Spinal cord (tissue), 10 donors: ENCODE measurements around the gene SLC13A4. TPM values are rescaled to one million over a fixed set of nuclear protein-coding genes. Genes with fewer than 3 reads are reported as not detected.

ENCODE experiments used
- DNase-seq, 6 donors: peaks; one replicate each; pipeline versions ENCODE4 v3.0.0 to v3.0.0-alpha.2; 2013 to 2015; ENCODE audit warnings: low spot score in 6 of 6, low read depth in 4 of 6
- H3K27ac ChIP-seq: one replicate; pipeline ENCODE4 v1.5.1; 2013; ENCODE audit warnings: low read depth, low read length, control low read depth
- H3K27me3 ChIP-seq: one replicate; pipeline ENCODE4 v1.6.1; 2013; ENCODE audit warnings: low read length; ENCODE audit not compliant: control insufficient read depth, insufficient read depth
- H3K36me3 ChIP-seq: one replicate; pipeline ENCODE4 v1.6.1; 2013; ENCODE audit warnings: low read length; ENCODE audit not compliant: control insufficient read depth, insufficient read depth
- H3K4me1 ChIP-seq: one replicate; pipeline ENCODE4 v1.6.1; 2013; ENCODE audit warnings: low read length; ENCODE audit not compliant: control insufficient read depth, insufficient read depth
- H3K4me3 ChIP-seq: one replicate; pipeline ENCODE4 v1.5.1; 2013; ENCODE audit warnings: low read depth, low read length, control low read depth
- H3K9me3 ChIP-seq: one replicate; pipeline ENCODE4 v1.6.1; 2013; ENCODE audit warnings: low read length; ENCODE audit not compliant: control insufficient read depth, insufficient read depth
- WGBS: methylation state at CpG from one replicate; pipeline ENCODE4 v1.1.5; 2013; ENCODE audit warnings: missing lambda C conversion rate; ENCODE audit not compliant: insufficient coverage; 5-methylcytosine and 5-hydroxymethylcytosine counted together
- polyA plus RNA-seq, 2 donors: library from polyadenylated mRNA; unstranded; fragments of 120-200 nt; gene quantifications; one replicate each; pipeline ENCODE4 v1.2.1, GENCODE V29; 2013; ENCODE audit not compliant: insufficient read length in 2 of 2
- total RNA-seq, 2 donors: library from RNA; depleted of rRNA in 1 of 2; stranded (reverse); fragments of 120-200 nt in 1 of 2; fragments of >200 nt in 1 of 2; gene quantifications; one replicate each; pipeline versions ENCODE4 v1.2.3 to v1.2.4, GENCODE V29; 2013 to 2014
- donor health status: healthy.

SLC13A4 gene
- total and polyA plus RNA-seq, 4 donors: 5.0 to 936 (median 106) TPM

DNA sequence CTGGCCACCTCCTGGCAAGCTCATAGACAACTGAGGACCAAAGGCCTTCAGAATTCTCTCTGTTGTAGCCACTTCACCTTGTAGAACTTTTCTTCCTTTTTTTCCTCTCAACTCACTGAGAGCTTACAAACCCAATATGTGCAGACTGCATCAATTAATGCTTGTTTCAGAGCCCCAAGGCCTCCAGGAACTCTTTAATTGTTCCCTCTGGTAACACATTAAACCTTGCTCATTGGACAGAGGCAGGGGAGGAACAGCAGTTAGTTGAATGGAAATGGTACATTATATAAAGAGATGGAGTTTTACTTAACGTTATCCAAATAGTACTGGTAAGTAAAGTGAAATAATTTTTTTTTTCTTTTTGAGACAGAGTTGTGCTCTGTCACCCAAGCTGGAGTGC lies 40.5 kb downstream of the SLC13A4 start:
- peak in 2 of 6 donors; percentile 18 to 54 for DNase-seq
- H3K4me3 ChIP-seq: no peak overlapping the region
- no peak overlapping the region for H3K27ac ChIP-seq
- no peaks in the 10 kb centered on the region for H3K27me3 ChIP-seq
- no peaks in the 10 kb centered on the region for H3K9me3 ChIP-seq
- H3K4me1 ChIP-seq: no peaks in the 10 kb centered on the region
- H3K36me3 ChIP-seq: no peaks in the 10 kb centered on the region
- WGBS: no CpG with 5 or more reads among the region's 1 CpG

DNA sequence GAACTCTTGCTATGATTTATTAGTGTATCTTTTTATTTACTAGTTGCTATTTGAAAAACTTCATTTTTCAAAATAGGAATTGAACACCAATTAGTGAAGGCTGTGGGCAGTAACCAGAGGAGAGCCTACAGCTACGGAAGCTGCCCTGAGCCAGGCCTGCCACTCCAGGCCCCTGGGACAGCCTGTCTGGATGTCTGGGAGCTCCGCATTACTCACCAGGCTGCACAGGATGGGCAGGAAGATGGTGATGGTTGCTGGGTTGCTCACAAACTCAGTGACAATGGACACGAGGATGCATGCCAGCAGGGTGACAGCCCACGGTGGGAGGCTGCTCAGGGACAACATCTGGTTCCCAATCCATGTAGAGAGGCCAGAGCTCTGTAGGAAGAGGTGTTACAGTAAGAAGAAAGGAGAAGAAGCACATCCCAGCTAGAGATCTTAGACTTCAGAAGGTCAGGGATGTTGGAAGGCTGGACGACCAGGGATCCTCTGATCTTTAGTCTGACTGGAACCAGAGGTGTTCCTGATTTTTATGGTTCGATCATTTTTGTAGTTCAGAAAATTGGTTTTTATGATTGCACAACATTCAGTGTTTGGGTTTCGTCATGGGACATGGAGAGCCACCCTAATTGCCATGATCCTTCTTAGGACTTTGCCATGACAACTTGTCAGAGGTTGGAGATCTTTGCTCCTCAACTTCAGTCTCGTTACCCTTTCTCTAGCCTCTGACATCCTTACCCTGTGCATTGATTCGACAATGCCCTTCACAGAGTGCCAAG lies 42.5 kb downstream of the SLC13A4 start:
- H3K9me3 ChIP-seq: no peaks in the 10 kb centered on the region
- WGBS: 83% methylated on average over 7 of the region's 9 CpGs
- H3K36me3 ChIP-seq: peaks cover 4% of the 10 kb centered on the region
- no peaks in the 10 kb centered on the region for H3K4me1 ChIP-seq
- no peak for DNase-seq
- H3K4me3 ChIP-seq: no peak overlapping the region
- H3K27me3 ChIP-seq: no peaks in the 10 kb centered on the region
- no peak overlapping the region for H3K27ac ChIP-seq

DNA sequence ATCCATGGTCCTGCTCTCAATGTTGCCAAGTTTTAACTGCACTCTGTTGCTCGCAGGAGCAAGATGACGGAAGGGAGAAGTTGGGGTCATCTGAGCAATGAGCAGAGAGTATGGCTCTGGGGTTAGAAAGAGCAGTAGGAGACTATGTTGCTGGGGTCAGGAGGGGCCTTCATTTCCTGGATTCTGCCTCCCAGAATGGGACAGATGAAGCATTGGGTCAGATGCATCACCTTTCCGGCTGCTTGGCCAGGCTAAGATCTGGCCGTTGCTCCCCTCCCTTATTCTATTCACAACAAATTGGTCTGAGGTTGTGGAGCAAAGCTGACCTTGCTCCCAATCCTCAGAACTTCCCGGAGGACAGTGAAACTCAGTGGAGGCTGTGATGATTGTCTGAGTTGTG lies 43.3 kb downstream of the SLC13A4 start:
- Histone ChIP-seq H3K27me3 (no peaks in the 10 kb centered on the region), H3K9me3 (no peaks in the 10 kb centered on the region), H3K4me1 (no peaks in the 10 kb centered on the region), H3K36me3 (peaks cover 7% of the 10 kb centered on the region), H3K4me3 (no peak overlapping the region), H3K27ac (no peak overlapping the region)
- WGBS: 91% methylated on average over 2 of the region's 5 CpGs
- no peak for DNase-seq

DNA sequence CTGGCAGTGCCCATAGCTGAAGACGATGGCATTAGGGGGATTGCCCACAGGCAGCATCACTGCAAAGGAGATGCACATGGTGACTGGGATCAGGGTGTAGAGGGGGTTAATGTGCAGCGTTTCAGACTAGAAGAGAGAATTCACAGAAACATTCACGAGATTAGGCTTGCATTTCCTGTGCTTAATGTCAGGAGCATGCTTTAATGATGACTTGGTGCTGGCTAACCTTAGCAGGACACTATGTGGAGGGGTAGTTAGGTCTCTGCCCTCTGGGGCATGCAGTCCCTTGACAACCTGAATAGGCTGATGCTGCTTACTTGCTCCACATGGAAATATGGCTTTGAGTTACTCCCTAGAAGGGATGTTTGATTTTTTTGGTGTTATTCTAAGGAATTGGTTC lies 43.9 kb downstream of the SLC13A4 start:
- Histone ChIP-seq H3K9me3 (no peaks in the 10 kb centered on the region), H3K36me3 (peaks cover 7% of the 10 kb centered on the region), H3K27ac (no peak overlapping the region), H3K27me3 (no peaks in the 10 kb centered on the region), H3K4me3 (no peak overlapping the region), H3K4me1 (no peaks in the 10 kb centered on the region)
- no peak for DNase-seq
- 67% methylated on average over 3 of the region's 3 CpGs for WGBS

DNA sequence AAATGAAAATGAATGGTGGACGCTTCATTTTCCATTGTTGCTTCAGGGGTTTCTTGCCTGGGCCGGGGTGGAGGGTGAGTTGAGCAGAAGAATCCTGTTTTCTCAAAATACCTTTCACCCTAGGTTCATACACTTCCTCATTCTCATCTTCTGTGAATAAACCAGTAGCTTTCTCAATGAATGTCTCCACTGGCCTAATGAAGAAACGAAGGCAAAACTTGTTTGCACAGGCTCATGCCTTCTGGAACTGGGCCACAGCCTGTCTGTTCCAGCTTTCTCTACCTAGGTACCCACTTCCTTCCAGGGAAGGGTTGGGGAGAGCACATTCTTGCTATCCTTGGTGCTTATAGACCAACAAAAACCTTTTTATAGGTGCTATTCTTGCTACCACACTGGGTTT lies 44.4 kb downstream of the SLC13A4 start:
- H3K27ac ChIP-seq: no peak overlapping the region
- H3K9me3 ChIP-seq: no peaks in the 10 kb centered on the region
- WGBS: 100% methylated on average over 1 of the region's 3 CpGs
- no peak for DNase-seq
- no peaks in the 10 kb centered on the region for H3K27me3 ChIP-seq
- H3K4me1 ChIP-seq: no peaks in the 10 kb centered on the region
- H3K36me3 ChIP-seq: peaks cover 7% of the 10 kb centered on the region
- H3K4me3 ChIP-seq: no peak overlapping the region

DNA sequence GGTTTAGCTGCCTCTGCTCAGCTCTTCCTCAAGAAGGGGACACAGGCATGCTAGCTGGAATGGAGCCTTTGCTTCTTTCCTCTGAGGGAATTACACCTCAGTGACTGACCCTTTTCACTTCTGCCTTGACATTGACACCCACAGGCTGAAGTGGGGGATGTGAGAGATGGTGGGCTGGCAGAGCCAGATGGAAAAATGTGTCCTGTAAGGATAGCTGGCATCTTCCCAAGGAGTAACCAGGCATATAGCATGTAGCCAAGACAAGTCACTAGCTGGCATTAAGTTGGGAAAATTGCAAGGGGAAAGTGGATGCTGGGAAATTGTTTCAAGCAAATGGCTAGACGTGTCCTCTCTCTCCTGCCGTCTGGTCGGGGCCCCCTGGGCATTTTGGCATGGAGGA lies 45.8 kb downstream of the SLC13A4 start:
- no peak for DNase-seq
- Histone ChIP-seq H3K36me3 (peaks cover 7% of the 10 kb centered on the region), H3K27me3 (no peaks in the 10 kb centered on the region), H3K4me3 (no peak overlapping the region), H3K27ac (no peak overlapping the region), H3K9me3 (no peaks in the 10 kb centered on the region), H3K4me1 (no peaks in the 10 kb centered on the region)
- 56% methylated on average over 3 of the region's 3 CpGs for WGBS

DNA sequence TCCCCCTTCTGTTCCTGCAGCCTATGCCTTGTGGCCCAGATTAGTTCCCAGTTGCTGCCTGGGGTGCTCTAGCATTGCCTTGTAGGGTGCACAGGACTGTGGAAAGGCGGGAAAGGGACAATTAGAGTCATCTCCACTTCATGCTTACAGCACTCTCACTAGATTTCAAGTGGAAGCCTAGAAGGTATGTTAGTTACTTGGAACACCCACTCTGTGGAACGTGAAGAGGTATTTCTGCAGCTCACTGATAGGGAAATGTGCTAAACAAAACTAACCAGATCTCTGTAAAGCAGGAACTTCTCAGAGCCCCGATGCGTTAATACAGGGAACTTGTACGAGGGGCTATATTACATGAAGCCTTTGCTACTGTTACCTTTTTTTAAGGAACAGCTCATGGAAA lies 46.2 kb downstream of the SLC13A4 start:
- Histone ChIP-seq H3K4me1 (no peaks in the 10 kb centered on the region), H3K36me3 (peaks cover 7% of the 10 kb centered on the region), H3K27me3 (no peaks in the 10 kb centered on the region), H3K27ac (no peak overlapping the region), H3K9me3 (no peaks in the 10 kb centered on the region), H3K4me3 (no peak overlapping the region)
- no peak for DNase-seq
- WGBS: 75% methylated on average over 4 of the region's 5 CpGs

DNA sequence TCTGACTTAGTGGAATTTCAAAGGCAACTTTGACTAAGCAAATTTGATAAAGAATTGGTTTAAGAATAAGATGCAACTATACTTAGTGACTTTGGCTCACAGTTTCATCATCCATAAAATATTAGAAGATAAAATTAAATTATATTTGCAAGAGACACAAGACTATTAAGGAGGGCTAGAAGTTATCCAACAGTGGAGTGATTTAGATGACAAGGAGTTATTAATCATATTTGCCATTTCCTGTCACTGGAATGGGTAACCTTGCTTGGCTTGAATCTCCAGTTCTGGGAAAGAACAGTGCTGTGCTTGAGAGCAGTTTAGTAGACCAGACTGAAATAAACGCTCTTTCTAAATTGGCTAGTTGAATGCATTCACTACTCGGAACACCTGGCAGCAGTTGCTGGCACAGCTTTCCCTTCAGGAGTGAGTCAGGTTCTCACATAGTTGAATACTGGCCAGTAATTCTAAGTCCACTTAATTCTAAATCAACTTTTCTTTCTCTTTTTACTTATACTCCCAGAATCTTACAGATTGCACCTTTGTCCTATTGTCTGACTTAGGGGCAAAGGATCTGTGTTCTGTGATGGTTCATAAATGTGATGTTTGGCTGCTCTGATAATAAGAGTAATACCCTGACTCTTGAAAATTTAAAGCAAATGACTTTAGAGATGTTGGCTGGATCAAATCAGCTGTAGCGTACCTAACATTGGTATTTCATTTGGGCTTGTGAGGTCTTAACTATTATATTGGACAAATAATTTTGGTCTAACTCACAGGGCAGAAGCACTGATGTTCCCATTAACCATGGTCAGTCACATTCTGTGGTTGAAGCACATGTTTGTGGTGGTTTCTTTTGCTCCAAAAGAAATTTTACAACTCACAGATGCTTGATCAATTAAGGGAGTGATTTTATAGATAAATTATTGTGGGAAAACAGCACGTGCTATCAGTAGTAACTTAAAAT lies 49.1 kb downstream of the SLC13A4 start:
- H3K9me3 ChIP-seq: no peaks in the 10 kb centered on the region
- WGBS: 58% methylated on average over 2 of the region's 4 CpGs
- peak in 2 of 6 donors; percentile 26 to 36 for DNase-seq
- no peak overlapping the region for H3K4me3 ChIP-seq
- peaks cover 7% of the 10 kb centered on the region for H3K36me3 ChIP-seq
- no peaks in the 10 kb centered on the region for H3K27me3 ChIP-seq
- no peak overlapping the region for H3K27ac ChIP-seq
- no peaks in the 10 kb centered on the region for H3K4me1 ChIP-seq

DNA sequence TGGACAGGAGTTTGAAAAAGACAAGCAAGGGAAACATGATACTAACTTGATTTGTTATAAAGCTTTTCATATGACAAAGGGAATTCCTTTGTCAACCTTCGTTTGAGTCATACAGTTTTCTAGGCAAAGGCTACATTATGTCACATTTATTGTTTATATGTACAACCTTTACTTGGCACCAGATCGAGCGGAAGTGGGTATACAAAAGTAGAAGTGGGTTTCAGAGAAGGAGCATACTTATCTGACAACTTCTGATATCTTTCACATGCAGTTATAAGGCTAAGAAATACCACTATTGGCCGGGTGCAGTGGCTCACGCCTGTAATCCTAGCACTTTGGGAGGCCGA lies 54.7 kb downstream of the SLC13A4 start:
- Histone ChIP-seq H3K27ac (no peak overlapping the region), H3K27me3 (no peaks in the 10 kb centered on the region), H3K36me3 (no peaks in the 10 kb centered on the region), H3K4me1 (no peaks in the 10 kb centered on the region), H3K9me3 (no peaks in the 10 kb centered on the region), H3K4me3 (no peak overlapping the region)
- 95% methylated on average over 3 of the region's 6 CpGs for WGBS
- DNase-seq: no peak
